ENCODE data around the gene GSTA2.

DNA sequence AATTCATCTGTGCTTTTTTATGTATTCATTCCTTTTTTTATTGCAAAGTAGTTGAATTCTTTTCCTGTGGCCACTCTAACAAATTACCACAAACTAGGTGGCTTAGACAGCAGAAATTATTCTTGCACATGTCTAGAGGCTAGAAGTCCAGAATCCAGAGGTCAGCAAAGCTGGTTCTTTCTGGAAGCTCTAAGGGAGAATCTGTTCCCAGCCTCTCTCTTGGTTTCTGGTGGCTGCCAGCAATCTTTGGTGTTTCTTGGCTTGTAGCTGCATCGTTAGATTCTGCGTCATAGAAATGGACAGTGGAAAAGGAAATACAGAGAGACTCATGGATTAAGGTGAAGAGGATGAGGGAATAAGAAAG, 39.3 kb downstream of the GSTA2 start:
- TF ChIP-seq ZNF174 (tag by site-specific recombination; IDR thresholded peaks at IDR 0.05) = no peak
- TF ChIP-seq, protein P1, sequence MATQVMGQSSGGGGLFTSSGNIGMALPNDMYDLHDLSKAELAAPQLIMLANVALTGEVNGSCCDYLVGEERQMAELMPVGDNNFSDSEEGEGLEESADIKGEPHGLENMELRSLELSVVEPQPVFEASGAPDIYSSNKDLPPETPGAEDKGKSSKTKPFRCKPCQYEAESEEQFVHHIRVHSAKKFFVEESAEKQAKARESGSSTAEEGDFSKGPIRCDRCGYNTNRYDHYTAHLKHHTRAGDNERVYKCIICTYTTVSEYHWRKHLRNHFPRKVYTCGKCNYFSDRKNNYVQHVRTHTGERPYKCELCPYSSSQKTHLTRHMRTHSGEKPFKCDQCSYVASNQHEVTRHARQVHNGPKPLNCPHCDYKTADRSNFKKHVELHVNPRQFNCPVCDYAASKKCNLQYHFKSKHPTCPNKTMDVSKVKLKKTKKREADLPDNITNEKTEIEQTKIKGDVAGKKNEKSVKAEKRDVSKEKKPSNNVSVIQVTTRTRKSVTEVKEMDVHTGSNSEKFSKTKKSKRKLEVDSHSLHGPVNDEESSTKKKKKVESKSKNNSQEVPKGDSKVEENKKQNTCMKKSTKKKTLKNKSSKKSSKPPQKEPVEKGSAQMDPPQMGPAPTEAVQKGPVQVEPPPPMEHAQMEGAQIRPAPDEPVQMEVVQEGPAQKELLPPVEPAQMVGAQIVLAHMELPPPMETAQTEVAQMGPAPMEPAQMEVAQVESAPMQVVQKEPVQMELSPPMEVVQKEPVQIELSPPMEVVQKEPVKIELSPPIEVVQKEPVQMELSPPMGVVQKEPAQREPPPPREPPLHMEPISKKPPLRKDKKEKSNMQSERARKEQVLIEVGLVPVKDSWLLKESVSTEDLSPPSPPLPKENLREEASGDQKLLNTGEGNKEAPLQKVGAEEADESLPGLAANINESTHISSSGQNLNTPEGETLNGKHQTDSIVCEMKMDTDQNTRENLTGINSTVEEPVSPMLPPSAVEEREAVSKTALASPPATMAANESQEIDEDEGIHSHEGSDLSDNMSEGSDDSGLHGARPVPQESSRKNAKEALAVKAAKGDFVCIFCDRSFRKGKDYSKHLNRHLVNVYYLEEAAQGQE (tag by site-specific recombination; IDR thresholded peaks at IDR 0.05) = no peak
- TF ChIP-seq, protein P2, sequence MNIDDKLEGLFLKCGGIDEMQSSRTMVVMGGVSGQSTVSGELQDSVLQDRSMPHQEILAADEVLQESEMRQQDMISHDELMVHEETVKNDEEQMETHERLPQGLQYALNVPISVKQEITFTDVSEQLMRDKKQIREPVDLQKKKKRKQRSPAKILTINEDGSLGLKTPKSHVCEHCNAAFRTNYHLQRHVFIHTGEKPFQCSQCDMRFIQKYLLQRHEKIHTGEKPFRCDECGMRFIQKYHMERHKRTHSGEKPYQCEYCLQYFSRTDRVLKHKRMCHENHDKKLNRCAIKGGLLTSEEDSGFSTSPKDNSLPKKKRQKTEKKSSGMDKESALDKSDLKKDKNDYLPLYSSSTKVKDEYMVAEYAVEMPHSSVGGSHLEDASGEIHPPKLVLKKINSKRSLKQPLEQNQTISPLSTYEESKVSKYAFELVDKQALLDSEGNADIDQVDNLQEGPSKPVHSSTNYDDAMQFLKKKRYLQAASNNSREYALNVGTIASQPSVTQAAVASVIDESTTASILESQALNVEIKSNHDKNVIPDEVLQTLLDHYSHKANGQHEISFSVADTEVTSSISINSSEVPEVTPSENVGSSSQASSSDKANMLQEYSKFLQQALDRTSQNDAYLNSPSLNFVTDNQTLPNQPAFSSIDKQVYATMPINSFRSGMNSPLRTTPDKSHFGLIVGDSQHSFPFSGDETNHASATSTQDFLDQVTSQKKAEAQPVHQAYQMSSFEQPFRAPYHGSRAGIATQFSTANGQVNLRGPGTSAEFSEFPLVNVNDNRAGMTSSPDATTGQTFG (tag by site-specific recombination; IDR thresholded peaks at IDR 0.05; ENCODE audit: borderline replicate concordance) = no peak
- TF ChIP-seq, protein P3, sequence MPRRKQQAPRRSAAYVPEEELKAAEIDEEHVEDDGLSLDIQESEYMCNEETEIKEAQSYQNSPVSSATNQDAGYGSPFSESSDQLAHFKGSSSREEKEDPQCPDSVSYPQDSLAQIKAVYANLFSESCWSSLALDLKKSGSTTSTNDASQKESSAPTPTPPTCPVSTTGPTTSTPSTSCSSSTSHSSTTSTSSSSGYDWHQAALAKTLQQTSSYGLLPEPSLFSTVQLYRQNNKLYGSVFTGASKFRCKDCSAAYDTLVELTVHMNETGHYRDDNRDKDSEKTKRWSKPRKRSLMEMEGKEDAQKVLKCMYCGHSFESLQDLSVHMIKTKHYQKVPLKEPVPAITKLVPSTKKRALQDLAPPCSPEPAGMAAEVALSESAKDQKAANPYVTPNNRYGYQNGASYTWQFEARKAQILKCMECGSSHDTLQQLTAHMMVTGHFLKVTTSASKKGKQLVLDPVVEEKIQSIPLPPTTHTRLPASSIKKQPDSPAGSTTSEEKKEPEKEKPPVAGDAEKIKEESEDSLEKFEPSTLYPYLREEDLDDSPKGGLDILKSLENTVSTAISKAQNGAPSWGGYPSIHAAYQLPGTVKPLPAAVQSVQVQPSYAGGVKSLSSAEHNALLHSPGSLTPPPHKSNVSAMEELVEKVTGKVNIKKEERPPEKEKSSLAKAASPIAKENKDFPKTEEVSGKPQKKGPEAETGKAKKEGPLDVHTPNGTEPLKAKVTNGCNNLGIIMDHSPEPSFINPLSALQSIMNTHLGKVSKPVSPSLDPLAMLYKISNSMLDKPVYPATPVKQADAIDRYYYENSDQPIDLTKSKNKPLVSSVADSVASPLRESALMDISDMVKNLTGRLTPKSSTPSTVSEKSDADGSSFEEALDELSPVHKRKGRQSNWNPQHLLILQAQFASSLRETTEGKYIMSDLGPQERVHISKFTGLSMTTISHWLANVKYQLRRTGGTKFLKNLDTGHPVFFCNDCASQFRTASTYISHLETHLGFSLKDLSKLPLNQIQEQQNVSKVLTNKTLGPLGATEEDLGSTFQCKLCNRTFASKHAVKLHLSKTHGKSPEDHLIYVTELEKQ (tag by site-specific recombination; IDR thresholded peaks at IDR 0.05; ENCODE audit: borderline replicate concordance) = no peak
- TF ChIP-seq, protein P4, sequence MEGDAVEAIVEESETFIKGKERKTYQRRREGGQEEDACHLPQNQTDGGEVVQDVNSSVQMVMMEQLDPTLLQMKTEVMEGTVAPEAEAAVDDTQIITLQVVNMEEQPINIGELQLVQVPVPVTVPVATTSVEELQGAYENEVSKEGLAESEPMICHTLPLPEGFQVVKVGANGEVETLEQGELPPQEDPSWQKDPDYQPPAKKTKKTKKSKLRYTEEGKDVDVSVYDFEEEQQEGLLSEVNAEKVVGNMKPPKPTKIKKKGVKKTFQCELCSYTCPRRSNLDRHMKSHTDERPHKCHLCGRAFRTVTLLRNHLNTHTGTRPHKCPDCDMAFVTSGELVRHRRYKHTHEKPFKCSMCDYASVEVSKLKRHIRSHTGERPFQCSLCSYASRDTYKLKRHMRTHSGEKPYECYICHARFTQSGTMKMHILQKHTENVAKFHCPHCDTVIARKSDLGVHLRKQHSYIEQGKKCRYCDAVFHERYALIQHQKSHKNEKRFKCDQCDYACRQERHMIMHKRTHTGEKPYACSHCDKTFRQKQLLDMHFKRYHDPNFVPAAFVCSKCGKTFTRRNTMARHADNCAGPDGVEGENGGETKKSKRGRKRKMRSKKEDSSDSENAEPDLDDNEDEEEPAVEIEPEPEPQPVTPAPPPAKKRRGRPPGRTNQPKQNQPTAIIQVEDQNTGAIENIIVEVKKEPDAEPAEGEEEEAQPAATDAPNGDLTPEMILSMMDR (tag by site-specific recombination; IDR thresholded peaks at IDR 0.05) = no peak
- no peak for TF ChIP-seq ZNF302 (tag by site-specific recombination; IDR thresholded peaks at IDR 0.05; ENCODE audit: low read depth)
- TF ChIP-seq PRDM1 (tag by site-specific recombination; IDR thresholded peaks at IDR 0.05) = no peak
- TF ChIP-seq, protein P5, sequence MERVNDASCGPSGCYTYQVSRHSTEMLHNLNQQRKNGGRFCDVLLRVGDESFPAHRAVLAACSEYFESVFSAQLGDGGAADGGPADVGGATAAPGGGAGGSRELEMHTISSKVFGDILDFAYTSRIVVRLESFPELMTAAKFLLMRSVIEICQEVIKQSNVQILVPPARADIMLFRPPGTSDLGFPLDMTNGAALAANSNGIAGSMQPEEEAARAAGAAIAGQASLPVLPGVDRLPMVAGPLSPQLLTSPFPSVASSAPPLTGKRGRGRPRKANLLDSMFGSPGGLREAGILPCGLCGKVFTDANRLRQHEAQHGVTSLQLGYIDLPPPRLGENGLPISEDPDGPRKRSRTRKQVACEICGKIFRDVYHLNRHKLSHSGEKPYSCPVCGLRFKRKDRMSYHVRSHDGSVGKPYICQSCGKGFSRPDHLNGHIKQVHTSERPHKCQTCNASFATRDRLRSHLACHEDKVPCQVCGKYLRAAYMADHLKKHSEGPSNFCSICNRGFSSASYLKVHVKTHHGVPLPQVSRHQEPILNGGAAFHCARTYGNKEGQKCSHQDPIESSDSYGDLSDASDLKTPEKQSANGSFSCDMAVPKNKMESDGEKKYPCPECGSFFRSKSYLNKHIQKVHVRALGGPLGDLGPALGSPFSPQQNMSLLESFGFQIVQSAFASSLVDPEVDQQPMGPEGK (tag by site-specific recombination; IDR thresholded peaks at IDR 0.05) = no peak
- no peak for TF ChIP-seq ZIC2 (tag by site-specific recombination; IDR thresholded peaks at IDR 0.05)
